K562 (cell line): ENCODE data around the gene DENND6B.
"Not testable (repeated sequence)": the region's sequence is repeated elsewhere in the genome, so short reads cannot be mapped to it uniquely, and the experiment has no call there.

Experiments used
- FIP1L1 ChIP-seq: fragments of 200-400 bp; formaldehyde crosslinking; IDR thresholded peaks from 2 replicates; pipeline ENCODE4 v1.6.1; 2018; ENCODE audit warnings: mild to moderate bottlenecking, low read depth, low read length; ENCODE audit not compliant: poor library complexity, severe bottlenecking
- GTF2F1 ChIP-seq: IDR thresholded peaks from 2 replicates; pipeline ENCODE4 v1.6.1; 2011; ENCODE audit warnings: low read depth, low read length, improper control_type of control experiment
- PHF8 ChIP-seq: fragments of 200-600 bp; sonication (generic); IDR thresholded peaks from 2 replicates; pipeline ENCODE4 v1.6.1; 2012; ENCODE audit warnings: mixed run types, mild to moderate bottlenecking, inconsistent platforms, low read length, moderate library complexity, borderline replicate concordance
- RAD51 ChIP-seq: fragments of 450-650 bp; IDR thresholded peaks from 2 replicates; pipeline ENCODE4 v1.7.1; 2016; ENCODE audit warnings: low read depth, mild to moderate bottlenecking, borderline replicate concordance
- TF ChIP-seq, protein P1 (sequence below): sonication (generic); formaldehyde crosslinking; IDR thresholded peaks from 2 replicates; pipeline ENCODE4 v1.8.1; 2023; ENCODE audit warnings: mild to moderate bottlenecking, missing genetic modification reagents
- TF ChIP-seq, protein P2 (sequence below), 3 experiments: IDR thresholded peaks in 2 of 3; conservative IDR thresholded peaks in 1 of 3; 2 replicates each; pipeline ENCODE4 v1.5.1; 2011 to 2012; ENCODE audit warnings: low read length in 3 of 3, mild to moderate bottlenecking in 3 of 3, control low read depth in 2 of 3, improper control_type of control experiment in 1 of 3, inconsistent platforms in 1 of 3, low read depth in 1 of 3, mixed read lengths in 1 of 3, moderate library complexity in 1 of 3; ENCODE audit not compliant: insufficient read depth in 2 of 3
- TF ChIP-seq, protein P3 (sequence below): fragments of 250-450 bp; sonication (Bioruptor Pico); IDR thresholded peaks from 2 replicates; pipeline ENCODE4 v1.4.0; 2020

DNA sequence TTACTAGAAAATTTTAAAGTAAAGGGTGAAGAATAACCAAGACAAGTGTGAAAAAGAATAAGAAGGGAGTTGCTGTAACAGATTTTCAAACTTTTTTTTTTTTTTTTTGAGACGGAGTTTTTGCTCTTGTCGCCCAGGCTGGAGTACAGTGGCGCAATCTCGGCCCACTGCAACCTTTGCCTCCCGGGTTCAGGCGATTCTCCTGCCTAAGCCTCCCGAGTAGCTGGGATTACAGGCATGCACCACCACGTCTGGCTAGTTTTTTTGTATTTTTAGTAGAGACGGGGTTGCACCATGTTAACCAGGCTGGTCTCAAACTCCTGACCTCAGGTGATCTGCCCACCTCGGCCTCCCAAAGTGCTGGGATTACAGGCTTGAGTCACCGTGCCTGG, 37.0 kb upstream of the DENND6B start:
- TF ChIP-seq RAD51, PHF8, FIP1L1, GTF2F1: not testable (repeated sequence)
- TF ChIP-seq, protein P1, sequence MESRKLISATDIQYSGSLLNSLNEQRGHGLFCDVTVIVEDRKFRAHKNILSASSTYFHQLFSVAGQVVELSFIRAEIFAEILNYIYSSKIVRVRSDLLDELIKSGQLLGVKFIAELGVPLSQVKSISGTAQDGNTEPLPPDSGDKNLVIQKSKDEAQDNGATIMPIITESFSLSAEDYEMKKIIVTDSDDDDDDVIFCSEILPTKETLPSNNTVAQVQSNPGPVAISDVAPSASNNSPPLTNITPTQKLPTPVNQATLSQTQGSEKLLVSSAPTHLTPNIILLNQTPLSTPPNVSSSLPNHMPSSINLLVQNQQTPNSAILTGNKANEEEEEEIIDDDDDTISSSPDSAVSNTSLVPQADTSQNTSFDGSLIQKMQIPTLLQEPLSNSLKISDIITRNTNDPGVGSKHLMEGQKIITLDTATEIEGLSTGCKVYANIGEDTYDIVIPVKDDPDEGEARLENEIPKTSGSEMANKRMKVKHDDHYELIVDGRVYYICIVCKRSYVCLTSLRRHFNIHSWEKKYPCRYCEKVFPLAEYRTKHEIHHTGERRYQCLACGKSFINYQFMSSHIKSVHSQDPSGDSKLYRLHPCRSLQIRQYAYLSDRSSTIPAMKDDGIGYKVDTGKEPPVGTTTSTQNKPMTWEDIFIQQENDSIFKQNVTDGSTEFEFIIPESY (CRISPR knock-in tag) = not testable (repeated sequence)
- TF ChIP-seq, protein P2, sequence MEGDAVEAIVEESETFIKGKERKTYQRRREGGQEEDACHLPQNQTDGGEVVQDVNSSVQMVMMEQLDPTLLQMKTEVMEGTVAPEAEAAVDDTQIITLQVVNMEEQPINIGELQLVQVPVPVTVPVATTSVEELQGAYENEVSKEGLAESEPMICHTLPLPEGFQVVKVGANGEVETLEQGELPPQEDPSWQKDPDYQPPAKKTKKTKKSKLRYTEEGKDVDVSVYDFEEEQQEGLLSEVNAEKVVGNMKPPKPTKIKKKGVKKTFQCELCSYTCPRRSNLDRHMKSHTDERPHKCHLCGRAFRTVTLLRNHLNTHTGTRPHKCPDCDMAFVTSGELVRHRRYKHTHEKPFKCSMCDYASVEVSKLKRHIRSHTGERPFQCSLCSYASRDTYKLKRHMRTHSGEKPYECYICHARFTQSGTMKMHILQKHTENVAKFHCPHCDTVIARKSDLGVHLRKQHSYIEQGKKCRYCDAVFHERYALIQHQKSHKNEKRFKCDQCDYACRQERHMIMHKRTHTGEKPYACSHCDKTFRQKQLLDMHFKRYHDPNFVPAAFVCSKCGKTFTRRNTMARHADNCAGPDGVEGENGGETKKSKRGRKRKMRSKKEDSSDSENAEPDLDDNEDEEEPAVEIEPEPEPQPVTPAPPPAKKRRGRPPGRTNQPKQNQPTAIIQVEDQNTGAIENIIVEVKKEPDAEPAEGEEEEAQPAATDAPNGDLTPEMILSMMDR (IDR thresholded peaks at IDR 0.05 in 2 of 3, conservative IDR thresholded peaks at IDR 0.05 in 1 of 3; ENCODE audit: insufficient read depth in 2 of 3, low read depth in 1 of 3, low read length in 3 of 3) = not testable (repeated sequence)
- TF ChIP-seq, protein P3, sequence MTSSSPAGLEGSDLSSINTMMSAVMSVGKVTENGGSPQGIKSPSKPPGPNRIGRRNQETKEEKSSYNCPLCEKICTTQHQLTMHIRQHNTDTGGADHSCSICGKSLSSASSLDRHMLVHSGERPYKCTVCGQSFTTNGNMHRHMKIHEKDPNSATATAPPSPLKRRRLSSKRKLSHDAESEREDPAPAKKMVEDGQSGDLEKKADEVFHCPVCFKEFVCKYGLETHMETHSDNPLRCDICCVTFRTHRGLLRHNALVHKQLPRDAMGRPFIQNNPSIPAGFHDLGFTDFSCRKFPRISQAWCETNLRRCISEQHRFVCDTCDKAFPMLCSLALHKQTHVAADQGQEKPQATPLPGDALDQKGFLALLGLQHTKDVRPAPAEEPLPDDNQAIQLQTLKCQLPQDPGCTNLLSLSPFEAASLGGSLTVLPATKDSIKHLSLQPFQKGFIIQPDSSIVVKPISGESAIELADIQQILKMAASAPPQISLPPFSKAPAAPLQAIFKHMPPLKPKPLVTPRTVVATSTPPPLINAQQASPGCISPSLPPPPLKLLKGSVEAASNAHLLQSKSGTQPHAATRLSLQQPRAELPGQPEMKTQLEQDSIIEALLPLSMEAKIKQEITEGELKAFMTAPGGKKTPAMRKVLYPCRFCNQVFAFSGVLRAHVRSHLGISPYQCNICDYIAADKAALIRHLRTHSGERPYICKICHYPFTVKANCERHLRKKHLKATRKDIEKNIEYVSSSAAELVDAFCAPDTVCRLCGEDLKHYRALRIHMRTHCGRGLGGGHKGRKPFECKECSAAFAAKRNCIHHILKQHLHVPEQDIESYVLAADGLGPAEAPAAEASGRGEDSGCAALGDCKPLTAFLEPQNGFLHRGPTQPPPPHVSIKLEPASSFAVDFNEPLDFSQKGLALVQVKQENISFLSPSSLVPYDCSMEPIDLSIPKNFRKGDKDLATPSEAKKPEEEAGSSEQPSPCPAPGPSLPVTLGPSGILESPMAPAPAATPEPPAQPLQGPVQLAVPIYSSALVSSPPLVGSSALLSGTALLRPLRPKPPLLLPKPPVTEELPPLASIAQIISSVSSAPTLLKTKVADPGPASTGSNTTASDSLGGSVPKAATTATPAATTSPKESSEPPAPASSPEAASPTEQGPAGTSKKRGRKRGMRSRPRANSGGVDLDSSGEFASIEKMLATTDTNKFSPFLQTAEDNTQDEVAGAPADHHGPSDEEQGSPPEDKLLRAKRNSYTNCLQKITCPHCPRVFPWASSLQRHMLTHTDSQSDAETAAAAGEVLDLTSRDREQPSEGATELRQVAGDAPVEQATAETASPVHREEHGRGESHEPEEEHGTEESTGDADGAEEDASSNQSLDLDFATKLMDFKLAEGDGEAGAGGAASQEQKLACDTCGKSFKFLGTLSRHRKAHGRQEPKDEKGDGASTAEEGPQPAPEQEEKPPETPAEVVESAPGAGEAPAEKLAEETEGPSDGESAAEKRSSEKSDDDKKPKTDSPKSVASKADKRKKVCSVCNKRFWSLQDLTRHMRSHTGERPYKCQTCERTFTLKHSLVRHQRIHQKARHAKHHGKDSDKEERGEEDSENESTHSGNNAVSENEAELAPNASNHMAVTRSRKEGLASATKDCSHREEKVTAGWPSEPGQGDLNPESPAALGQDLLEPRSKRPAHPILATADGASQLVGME = not testable (repeated sequence)
